SJSA1 (cell line): ENCODE measurements around the gene MAP1LC3A. TPM values are rescaled to one million over a fixed set of nuclear protein-coding genes. Genes with fewer than 3 reads are reported as not detected.

ENCODE experiments used
- DNase-seq, 2 experiments: peaks; one replicate each; pipeline ENCODE4 v3.0.0-alpha.2; 2015 to 2020; ENCODE audit warnings: low spot score in 2 of 2, low read depth in 1 of 2
- H3K27ac ChIP-seq: fragments of 250-450 bp; sonication (Bioruptor Pico); 2 replicates; pipeline ENCODE4 v1.5.1; 2020; ENCODE audit warnings: mild to moderate bottlenecking, moderate library complexity
- H3K27me3 ChIP-seq: fragments of 250-450 bp; sonication (Bioruptor Pico); replicated peaks from 2 replicates; pipeline ENCODE4 v1.5.1; 2020; ENCODE audit warnings: mild to moderate bottlenecking, moderate library complexity
- H3K36me3 ChIP-seq: fragments of 250-450 bp; sonication (Bioruptor Pico); 2 replicates; pipeline ENCODE4 v1.5.1; 2020; ENCODE audit warnings: mild to moderate bottlenecking
- H3K4me1 ChIP-seq: fragments of 250-450 bp; sonication (Bioruptor Pico); replicated peaks from 2 replicates; pipeline ENCODE4 v1.6.1; 2021; ENCODE audit warnings: mild to moderate bottlenecking
- H3K4me3 ChIP-seq: fragments of 250-450 bp; sonication (Bioruptor Pico); 2 replicates; pipeline ENCODE4 v1.5.1; 2020; ENCODE audit warnings: mild to moderate bottlenecking
- H3K9me3 ChIP-seq: fragments of 250-450 bp; sonication (Bioruptor Pico); replicated peaks from 2 replicates; pipeline ENCODE4 v1.5.1; 2020; ENCODE audit warnings: mild to moderate bottlenecking
- total RNA-seq: library from RNA; depleted of rRNA; stranded (reverse); fragments of >200 nt; shearing (Covaris generic); gene quantifications from 2 replicates; pipeline ENCODE4 v1.2.3, GENCODE V29; 2014

The MAP1LC3A gene
- total RNA-seq, 1 experiment from 2014 or later = 64.5 TPM

- Histone ChIP-seq H3K9me3 (no peaks in the 10 kb centered on the region), H3K27ac (no peak overlapping the region), H3K36me3 (no peaks in the 10 kb centered on the region; the same call in none of the 2 replicates), H3K4me3 (no peak overlapping the region), H3K27me3 (no peaks in the 10 kb centered on the region), H3K4me1 (no peaks in the 10 kb centered on the region)
- no peak for DNase-seq
Observed at GRCh38 chr20:34547844-34548613, 10.5 kb upstream of the MAP1LC3A start.

- peaks cover 9% of the 10 kb centered on the region; the same call in 1 of the 2 replicates for H3K4me1 ChIP-seq
- no peaks in the 10 kb centered on the region for H3K9me3 ChIP-seq
- no peaks in the 10 kb centered on the region for H3K36me3 ChIP-seq
- DNase-seq = no peak
- H3K4me3 ChIP-seq = no peak overlapping the region
- no peaks in the 10 kb centered on the region for H3K27me3 ChIP-seq
- H3K27ac ChIP-seq = no peak overlapping the region
Observed at GRCh38 chr20:34549291-34549928, 9.1 kb upstream of the MAP1LC3A start.

GRCh38 chr20:34549929-34550305, 8.6 kb upstream of the MAP1LC3A start:
- no peak overlapping the region for H3K4me3 ChIP-seq
- no peak for DNase-seq
- H3K4me1 ChIP-seq = peaks cover 9% of the 10 kb centered on the region; the same call in 1 of the 2 replicates
- no peak overlapping the region for H3K27ac ChIP-seq
- H3K27me3 ChIP-seq = no peaks in the 10 kb centered on the region
- no peaks in the 10 kb centered on the region for H3K36me3 ChIP-seq
- H3K9me3 ChIP-seq = no peaks in the 10 kb centered on the region

- Histone ChIP-seq H3K4me3 (no peak overlapping the region), H3K4me1 (peaks cover 9% of the 10 kb centered on the region), H3K36me3 (no peaks in the 10 kb centered on the region), H3K27ac (no peak overlapping the region), H3K9me3 (no peaks in the 10 kb centered on the region), H3K27me3 (no peaks in the 10 kb centered on the region)
- no peak for DNase-seq
Observed at GRCh38 chr20:34552569-34552968, 5.9 kb upstream of the MAP1LC3A start.

GRCh38 chr20:34553366-34553867, 5.1 kb upstream of the MAP1LC3A start:
- no peak overlapping the region for H3K27ac ChIP-seq
- peaks cover 9% of the 10 kb centered on the region for H3K4me1 ChIP-seq
- H3K4me3 ChIP-seq = no peak overlapping the region
- H3K9me3 ChIP-seq = no peaks in the 10 kb centered on the region
- DNase-seq = no peak
- H3K27me3 ChIP-seq = no peaks in the 10 kb centered on the region
- no peaks in the 10 kb centered on the region for H3K36me3 ChIP-seq

- peak overlapping the region; percentile 61 for H3K4me3 ChIP-seq
- peaks cover 12% of the 10 kb centered on the region for H3K4me1 ChIP-seq
- peak overlapping the region; percentile 87 for H3K27ac ChIP-seq
- no peaks in the 10 kb centered on the region for H3K27me3 ChIP-seq
- H3K9me3 ChIP-seq = no peaks in the 10 kb centered on the region
- DNase-seq = no peak
- peaks cover 7% of the 10 kb centered on the region for H3K36me3 ChIP-seq
Observed at GRCh38 chr20:34557936-34558319, 590 bp upstream of the MAP1LC3A start.

GRCh38 chr20:34559311-34560140, 1.0 kb downstream of the MAP1LC3A start:
- Histone ChIP-seq H3K27ac (no peak overlapping the region), H3K36me3 (peaks cover 7% of the 10 kb centered on the region), H3K27me3 (no peaks in the 10 kb centered on the region), H3K4me1 (peaks cover 3% of the 10 kb centered on the region; the same call in 1 of the 2 replicates), H3K9me3 (no peaks in the 10 kb centered on the region), H3K4me3 (peak overlapping the region; percentile 61)
- no peak for DNase-seq

GRCh38 chr20:34560141-34560523, 1.6 kb downstream of the MAP1LC3A start:
- no peaks in the 10 kb centered on the region for H3K27me3 ChIP-seq
- no peak for DNase-seq
- no peak overlapping the region for H3K4me3 ChIP-seq
- peaks cover 3% of the 10 kb centered on the region; the same call in 1 of the 2 replicates for H3K4me1 ChIP-seq
- H3K27ac ChIP-seq = no peak overlapping the region
- peaks cover 7% of the 10 kb centered on the region for H3K36me3 ChIP-seq
- H3K9me3 ChIP-seq = no peaks in the 10 kb centered on the region

GRCh38 chr20:34560614-34561013, 2.1 kb downstream of the MAP1LC3A start:
- Histone ChIP-seq H3K9me3 (no peaks in the 10 kb centered on the region), H3K36me3 (peaks cover 7% of the 10 kb centered on the region), H3K27ac (no peak overlapping the region), H3K27me3 (no peaks in the 10 kb centered on the region), H3K4me1 (peaks cover 3% of the 10 kb centered on the region; the same call in 1 of the 2 replicates), H3K4me3 (no peak overlapping the region)
- no peak for DNase-seq

GRCh38 chr20:34561661-34562060, 3.1 kb downstream of the MAP1LC3A start:
- H3K4me3 ChIP-seq = no peak overlapping the region
- H3K4me1 ChIP-seq = peaks cover 3% of the 10 kb centered on the region; the same call in 1 of the 2 replicates
- no peaks in the 10 kb centered on the region for H3K27me3 ChIP-seq
- peaks cover 7% of the 10 kb centered on the region for H3K36me3 ChIP-seq
- no peak for DNase-seq
- H3K27ac ChIP-seq = no peak overlapping the region
- H3K9me3 ChIP-seq = no peaks in the 10 kb centered on the region

- Histone ChIP-seq H3K27me3 (no peaks in the 10 kb centered on the region), H3K4me3 (no peak overlapping the region), H3K9me3 (no peaks in the 10 kb centered on the region), H3K27ac (no peak overlapping the region), H3K36me3 (peaks cover 7% of the 10 kb centered on the region), H3K4me1 (peaks cover 3% of the 10 kb centered on the region; the same call in 1 of the 2 replicates)
- peak in 1 of 2 experiments; percentile 14 for DNase-seq
Observed at GRCh38 chr20:34562641-34563040, 4.1 kb downstream of the MAP1LC3A start.

- Histone ChIP-seq H3K4me3 (no peak overlapping the region), H3K4me1 (no peaks in the 10 kb centered on the region), H3K27me3 (no peaks in the 10 kb centered on the region), H3K9me3 (no peaks in the 10 kb centered on the region), H3K27ac (no peak overlapping the region), H3K36me3 (peaks cover 8% of the 10 kb centered on the region)
- DNase-seq = no peak
Observed at GRCh38 chr20:34564833-34565232, 6.3 kb downstream of the MAP1LC3A start.

GRCh38 chr20:34566978-34567891, 8.7 kb downstream of the MAP1LC3A start:
- Histone ChIP-seq H3K27me3 (no peaks in the 10 kb centered on the region), H3K9me3 (no peaks in the 10 kb centered on the region), H3K4me1 (peaks cover 6% of the 10 kb centered on the region; the same call in 1 of the 2 replicates), H3K27ac (no peak overlapping the region), H3K4me3 (no peak overlapping the region), H3K36me3 (peaks cover 9% of the 10 kb centered on the region)
- DNase-seq = no peak
